Measurements from ENCODE around the gene RORC.

- TF ChIP-seq GATA2 (IDR thresholded peaks at IDR 0.05; ENCODE audit: low read depth, low read length) (no peak), GATA3 (IDR thresholded peaks at IDR 0.05; ENCODE audit: low read depth, low read length) (no peak)
Observed at GRCh38 chr1:151833172-151833900, 1.7 kb upstream of the RORC start.

All from SH-SY5Y (cell line).